ENCODE data around the gene NLRP2B.

DNA sequence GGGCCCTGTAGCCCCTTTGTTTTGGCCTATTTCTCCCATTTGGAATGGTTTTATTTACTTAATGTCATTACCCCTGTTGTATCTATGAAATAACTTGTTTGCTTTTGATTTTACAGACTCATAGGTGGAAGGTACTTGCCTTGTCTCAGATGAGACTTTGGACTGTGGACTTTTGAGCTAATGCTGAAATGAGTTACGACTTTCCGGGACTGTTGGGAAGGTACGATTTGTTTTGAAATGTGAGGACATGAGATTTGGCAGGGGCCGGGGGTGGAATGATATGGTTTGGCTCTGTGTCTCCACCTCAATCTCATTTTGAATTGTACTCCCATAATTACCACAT is 39.4 kb downstream of the NLRP2B start:
- TF ChIP-seq, protein P1, sequence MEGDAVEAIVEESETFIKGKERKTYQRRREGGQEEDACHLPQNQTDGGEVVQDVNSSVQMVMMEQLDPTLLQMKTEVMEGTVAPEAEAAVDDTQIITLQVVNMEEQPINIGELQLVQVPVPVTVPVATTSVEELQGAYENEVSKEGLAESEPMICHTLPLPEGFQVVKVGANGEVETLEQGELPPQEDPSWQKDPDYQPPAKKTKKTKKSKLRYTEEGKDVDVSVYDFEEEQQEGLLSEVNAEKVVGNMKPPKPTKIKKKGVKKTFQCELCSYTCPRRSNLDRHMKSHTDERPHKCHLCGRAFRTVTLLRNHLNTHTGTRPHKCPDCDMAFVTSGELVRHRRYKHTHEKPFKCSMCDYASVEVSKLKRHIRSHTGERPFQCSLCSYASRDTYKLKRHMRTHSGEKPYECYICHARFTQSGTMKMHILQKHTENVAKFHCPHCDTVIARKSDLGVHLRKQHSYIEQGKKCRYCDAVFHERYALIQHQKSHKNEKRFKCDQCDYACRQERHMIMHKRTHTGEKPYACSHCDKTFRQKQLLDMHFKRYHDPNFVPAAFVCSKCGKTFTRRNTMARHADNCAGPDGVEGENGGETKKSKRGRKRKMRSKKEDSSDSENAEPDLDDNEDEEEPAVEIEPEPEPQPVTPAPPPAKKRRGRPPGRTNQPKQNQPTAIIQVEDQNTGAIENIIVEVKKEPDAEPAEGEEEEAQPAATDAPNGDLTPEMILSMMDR (IDR thresholded peaks at IDR 0.05; ENCODE audit: insufficient read depth, low read depth, low read length), result no peak
- TF ChIP-seq EZH2 (IDR thresholded peaks at IDR 0.05; ENCODE audit: insufficient read depth, low read length), result no peak

Measured in astrocyte (in vitro differentiated cells and primary cell).